ENCODE results near the gene TMEM80. TPM values are rescaled to one million over a fixed set of nuclear protein-coding genes. Genes with fewer than 3 reads are reported as not detected.

The TMEM80 gene
- total and polyA plus RNA-seq, 9 of the 15 experiments (the other 6 are each of a cell fraction or from before 2014, with no cell fraction given): 5.1 to 30.1 (median 12.4) TPM

DNA sequence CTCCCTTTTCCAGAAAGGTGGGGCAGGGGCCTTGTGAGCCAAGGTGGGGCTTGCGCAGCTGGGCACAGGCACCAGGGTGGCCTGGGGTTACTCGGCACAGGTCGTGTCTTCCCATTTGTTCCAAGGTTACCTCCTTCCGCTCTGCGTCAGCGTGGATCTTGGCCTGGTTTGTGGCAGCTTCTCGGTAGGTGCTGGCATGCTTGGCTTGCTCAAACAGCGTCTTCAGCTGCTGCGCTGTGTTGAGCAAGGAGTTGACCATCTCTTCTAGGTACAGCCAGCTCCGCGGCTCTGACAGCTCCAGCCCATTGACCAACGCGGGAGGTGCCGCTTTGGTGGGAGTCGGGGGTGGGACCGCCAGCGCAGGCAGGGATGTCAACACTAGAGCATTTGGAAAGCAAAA lies 21.2 kb upstream of the TMEM80 start:
- no peak overlapping the region for H3K4me3 ChIP-seq
- no peaks in the 10 kb centered on the region for H4K20me1 ChIP-seq (replicated peaks; ENCODE audit: control insufficient read depth, insufficient read depth, low read length)
- H3K4me1 ChIP-seq (replicated peaks in 1 of 2; ENCODE audit: control insufficient read depth in 2 of 2, insufficient read depth in 2 of 2, low read length in 2 of 2): peaks cover 0 to 2% of the 10 kb centered on the region in 2 experiments; a peak in 1 of 5 replicates
- ATAC-seq: no peak
- no peak overlapping the region for H3K9ac ChIP-seq (ENCODE audit: insufficient read depth in 1 of 2, low read depth in 2 of 2, low read length in 2 of 2)
- WGBS (ENCODE audit: insufficient coverage, low coverage, missing lambda C conversion rate): 89% methylated on average over 16 of the region's 17 CpGs
- no TSS peak for BruUV-seq (replicated peaks)
- no peaks in the 10 kb centered on the region for H3K9me3 ChIP-seq (replicated peaks; ENCODE audit: control insufficient read depth, insufficient read depth, low read depth, low read length)
- TF ChIP-seq KLF6 (CRISPR knock-in tag; IDR thresholded peaks at IDR 0.05; ENCODE audit: borderline replicate concordance) (no peak), SIN3A (IDR thresholded peaks at IDR 0.05; ENCODE audit: borderline replicate concordance in 2 of 2, control insufficient read depth in 1 of 2, low read depth in 2 of 2, low read length in 2 of 2) (no peak), TAF9B (IDR thresholded peaks at IDR 0.05; ENCODE audit: partially characterized antibody) (no peak), HDAC1 (IDR thresholded peaks at IDR 0.05) (no peak), KAT7 (CRISPR knock-in tag; IDR thresholded peaks at IDR 0.05; ENCODE audit: borderline replicate concordance) (no peak)
- TF ChIP-seq, protein P1, sequence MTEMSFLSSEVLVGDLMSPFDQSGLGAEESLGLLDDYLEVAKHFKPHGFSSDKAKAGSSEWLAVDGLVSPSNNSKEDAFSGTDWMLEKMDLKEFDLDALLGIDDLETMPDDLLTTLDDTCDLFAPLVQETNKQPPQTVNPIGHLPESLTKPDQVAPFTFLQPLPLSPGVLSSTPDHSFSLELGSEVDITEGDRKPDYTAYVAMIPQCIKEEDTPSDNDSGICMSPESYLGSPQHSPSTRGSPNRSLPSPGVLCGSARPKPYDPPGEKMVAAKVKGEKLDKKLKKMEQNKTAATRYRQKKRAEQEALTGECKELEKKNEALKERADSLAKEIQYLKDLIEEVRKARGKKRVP (CRISPR knock-in tag; IDR thresholded peaks at IDR 0.05): no peak
- no peak overlapping the region for H3K27ac ChIP-seq (ENCODE audit: extremely low read depth, low read depth, low read length)
- in situ Hi-C loops (cut with MboI): no loop called here
- DNase-seq (ENCODE audit: extremely low read depth in 1 of 4, low spot score in 3 of 4): no peak
- no peak overlapping the region for H3K4me2 ChIP-seq (ENCODE audit: insufficient read depth, low read length)
- H3K36me3 ChIP-seq (ENCODE audit: control insufficient read depth, insufficient read depth, low read length): peaks cover 66% of the 10 kb centered on the region
- H2AFZ ChIP-seq (ENCODE audit: low read depth, low read length): no peak overlapping the region
- no peaks in the 10 kb centered on the region for H3K27me3 ChIP-seq (ENCODE audit: control insufficient read depth in 2 of 2, insufficient read depth in 2 of 2, low read length in 2 of 2)
- H3K9me1 ChIP-seq (ENCODE audit: control insufficient read depth, insufficient read depth, low read length): no peaks in the 10 kb centered on the region
- CTCF ChIA-PET (ENCODE audit: low intra/inter-chr PET ratio): no interaction called here
- no peaks in the 10 kb centered on the region for H3K79me2 ChIP-seq (ENCODE audit: control insufficient read depth, insufficient read depth, low read length)
- intact Hi-C loops (cut with micrococcal nuclease): no loop called here
- POLR2A ChIA-PET: interaction anchor here (0.6 to 2.9 kb wide), 9 partner anchors 9 to 132 kb away, joined by 3 to 14 read pairs (median 3); partner anchors contain the start of genes DEAF1 and TMEM80
- no peak for FAIRE-seq
